PC-3 (cell line): ENCODE results near the gene CRAMP1.

Source experiments
- EZH2 ChIP-seq: fragments of 300-600 bp; sonication (generic); IDR thresholded peaks from one replicate; pipeline ENCODE4 v1.6.1; 2017; ENCODE audit warnings: antibody characterized with exemption, mild to moderate bottlenecking, low read length; ENCODE audit not compliant: unreplicated experiment
- TF ChIP-seq, protein P1 (sequence below): fragments of 300-600 bp; sonication (generic); conservative IDR thresholded peaks from 2 replicates; pipeline ENCODE4 v1.5.1; 2017; ENCODE audit warnings: antibody characterized with exemption, low read depth, mild to moderate bottlenecking, low read length

DNA sequence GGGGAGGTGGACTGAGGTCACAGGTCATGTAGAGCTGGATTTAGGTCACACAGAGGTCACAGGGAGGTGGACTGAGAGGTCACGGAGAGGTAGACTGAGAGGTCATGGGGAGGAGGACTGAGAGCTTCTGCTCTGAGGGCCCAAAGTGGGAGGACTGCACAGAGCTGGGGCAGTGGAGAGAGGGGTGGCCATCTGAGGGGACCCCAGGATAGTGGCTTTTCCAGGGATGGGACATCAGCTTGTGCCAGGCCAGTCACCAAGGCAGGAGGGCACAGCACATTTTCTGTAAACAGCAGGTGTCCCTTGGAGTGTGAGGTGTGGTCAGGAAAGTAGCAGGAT lies 39.8 kb downstream of the CRAMP1 start:
- TF ChIP-seq, protein P1, sequence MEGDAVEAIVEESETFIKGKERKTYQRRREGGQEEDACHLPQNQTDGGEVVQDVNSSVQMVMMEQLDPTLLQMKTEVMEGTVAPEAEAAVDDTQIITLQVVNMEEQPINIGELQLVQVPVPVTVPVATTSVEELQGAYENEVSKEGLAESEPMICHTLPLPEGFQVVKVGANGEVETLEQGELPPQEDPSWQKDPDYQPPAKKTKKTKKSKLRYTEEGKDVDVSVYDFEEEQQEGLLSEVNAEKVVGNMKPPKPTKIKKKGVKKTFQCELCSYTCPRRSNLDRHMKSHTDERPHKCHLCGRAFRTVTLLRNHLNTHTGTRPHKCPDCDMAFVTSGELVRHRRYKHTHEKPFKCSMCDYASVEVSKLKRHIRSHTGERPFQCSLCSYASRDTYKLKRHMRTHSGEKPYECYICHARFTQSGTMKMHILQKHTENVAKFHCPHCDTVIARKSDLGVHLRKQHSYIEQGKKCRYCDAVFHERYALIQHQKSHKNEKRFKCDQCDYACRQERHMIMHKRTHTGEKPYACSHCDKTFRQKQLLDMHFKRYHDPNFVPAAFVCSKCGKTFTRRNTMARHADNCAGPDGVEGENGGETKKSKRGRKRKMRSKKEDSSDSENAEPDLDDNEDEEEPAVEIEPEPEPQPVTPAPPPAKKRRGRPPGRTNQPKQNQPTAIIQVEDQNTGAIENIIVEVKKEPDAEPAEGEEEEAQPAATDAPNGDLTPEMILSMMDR: no peak
- no peak for TF ChIP-seq EZH2
